ENCODE results near the gene SSUH2. TPM values are rescaled to one million over a fixed set of nuclear protein-coding genes. Genes with fewer than 3 reads are reported as not detected.
A peak's percentile ranks its signal among the peaks of the same experiment; 100 is the strongest.

The SSUH2 gene
- total and polyA plus RNA-seq, 4 donors, result 0.17 to 2.1 (median 0.24) TPM

DNA sequence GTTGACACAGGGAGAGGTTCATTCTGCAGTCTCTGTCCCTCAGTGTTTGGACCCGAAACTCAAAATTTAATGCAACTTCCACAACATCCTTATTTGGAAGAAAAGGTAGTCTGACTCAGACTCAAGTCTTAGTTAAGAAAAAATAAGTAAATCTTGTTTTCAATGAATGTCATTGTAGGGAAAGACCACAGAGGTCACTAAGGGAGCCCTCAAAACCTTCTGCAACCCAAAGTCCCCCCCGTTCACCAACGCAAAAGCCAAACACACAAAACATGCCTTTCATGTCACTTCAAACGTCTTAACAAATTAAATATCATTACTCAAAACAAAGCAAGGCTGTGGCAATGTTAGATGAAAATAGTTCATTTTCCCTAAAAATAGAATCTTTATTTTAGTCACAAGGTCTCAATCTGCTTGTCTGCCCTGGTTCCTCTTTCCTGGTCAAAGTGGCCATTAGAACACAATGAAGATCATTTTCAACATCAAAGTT lies 20.9 kb upstream of the SSUH2 start:
- H3K4me3 ChIP-seq (ENCODE audit: low read depth in 1 of 3, low read length in 3 of 3), result no peak overlapping the region
- no peak overlapping the region for H3K9ac ChIP-seq (ENCODE audit: low read depth in 1 of 2, low read length in 2 of 2)
- no peak for DNase-seq (ENCODE audit: low spot score)
- no peak overlapping the region for H3K27ac ChIP-seq (ENCODE audit: low read depth in 1 of 2, low read length in 2 of 2)
- no peaks in the 10 kb centered on the region for H3K36me3 ChIP-seq (ENCODE audit: control insufficient read depth in 4 of 4, insufficient read depth in 3 of 4, low read depth in 1 of 4, low read length in 3 of 4)
- peaks cover 0 to 3% (median 0%) of the 10 kb centered on the region in 4 donors for H3K27me3 ChIP-seq (ENCODE audit: control insufficient read depth in 4 of 4, insufficient read depth in 4 of 4, low read length in 3 of 4)
- H3K4me1 ChIP-seq (ENCODE audit: control insufficient read depth in 4 of 4, insufficient read depth in 4 of 4, low read length in 3 of 4), result no peaks in the 10 kb centered on the region
- TF ChIP-seq, protein P1, sequence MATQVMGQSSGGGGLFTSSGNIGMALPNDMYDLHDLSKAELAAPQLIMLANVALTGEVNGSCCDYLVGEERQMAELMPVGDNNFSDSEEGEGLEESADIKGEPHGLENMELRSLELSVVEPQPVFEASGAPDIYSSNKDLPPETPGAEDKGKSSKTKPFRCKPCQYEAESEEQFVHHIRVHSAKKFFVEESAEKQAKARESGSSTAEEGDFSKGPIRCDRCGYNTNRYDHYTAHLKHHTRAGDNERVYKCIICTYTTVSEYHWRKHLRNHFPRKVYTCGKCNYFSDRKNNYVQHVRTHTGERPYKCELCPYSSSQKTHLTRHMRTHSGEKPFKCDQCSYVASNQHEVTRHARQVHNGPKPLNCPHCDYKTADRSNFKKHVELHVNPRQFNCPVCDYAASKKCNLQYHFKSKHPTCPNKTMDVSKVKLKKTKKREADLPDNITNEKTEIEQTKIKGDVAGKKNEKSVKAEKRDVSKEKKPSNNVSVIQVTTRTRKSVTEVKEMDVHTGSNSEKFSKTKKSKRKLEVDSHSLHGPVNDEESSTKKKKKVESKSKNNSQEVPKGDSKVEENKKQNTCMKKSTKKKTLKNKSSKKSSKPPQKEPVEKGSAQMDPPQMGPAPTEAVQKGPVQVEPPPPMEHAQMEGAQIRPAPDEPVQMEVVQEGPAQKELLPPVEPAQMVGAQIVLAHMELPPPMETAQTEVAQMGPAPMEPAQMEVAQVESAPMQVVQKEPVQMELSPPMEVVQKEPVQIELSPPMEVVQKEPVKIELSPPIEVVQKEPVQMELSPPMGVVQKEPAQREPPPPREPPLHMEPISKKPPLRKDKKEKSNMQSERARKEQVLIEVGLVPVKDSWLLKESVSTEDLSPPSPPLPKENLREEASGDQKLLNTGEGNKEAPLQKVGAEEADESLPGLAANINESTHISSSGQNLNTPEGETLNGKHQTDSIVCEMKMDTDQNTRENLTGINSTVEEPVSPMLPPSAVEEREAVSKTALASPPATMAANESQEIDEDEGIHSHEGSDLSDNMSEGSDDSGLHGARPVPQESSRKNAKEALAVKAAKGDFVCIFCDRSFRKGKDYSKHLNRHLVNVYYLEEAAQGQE (IDR thresholded peaks at IDR 0.05), result no peak
- TF ChIP-seq HNF4G (IDR thresholded peaks at IDR 0.05) (no peak), TAF1 (conservative IDR thresholded peaks at IDR 0.05) (no peak), NR2F2 (IDR thresholded peaks at IDR 0.05) (no peak), YY1 (IDR thresholded peaks at IDR 0.05) (no peak), FOXA2 (IDR thresholded peaks at IDR 0.05) (no peak), JUND (IDR thresholded peaks at IDR 0.05) (no peak), EGR1 (IDR thresholded peaks at IDR 0.05; ENCODE audit: low read depth in 2 of 2) (no peak), SP1 (IDR thresholded peaks at IDR 0.05) (no peak), RXRA (IDR thresholded peaks at IDR 0.05) (no peak), RAD21 (IDR thresholded peaks at IDR 0.05) (no peak)
- TF ChIP-seq, protein P2, sequence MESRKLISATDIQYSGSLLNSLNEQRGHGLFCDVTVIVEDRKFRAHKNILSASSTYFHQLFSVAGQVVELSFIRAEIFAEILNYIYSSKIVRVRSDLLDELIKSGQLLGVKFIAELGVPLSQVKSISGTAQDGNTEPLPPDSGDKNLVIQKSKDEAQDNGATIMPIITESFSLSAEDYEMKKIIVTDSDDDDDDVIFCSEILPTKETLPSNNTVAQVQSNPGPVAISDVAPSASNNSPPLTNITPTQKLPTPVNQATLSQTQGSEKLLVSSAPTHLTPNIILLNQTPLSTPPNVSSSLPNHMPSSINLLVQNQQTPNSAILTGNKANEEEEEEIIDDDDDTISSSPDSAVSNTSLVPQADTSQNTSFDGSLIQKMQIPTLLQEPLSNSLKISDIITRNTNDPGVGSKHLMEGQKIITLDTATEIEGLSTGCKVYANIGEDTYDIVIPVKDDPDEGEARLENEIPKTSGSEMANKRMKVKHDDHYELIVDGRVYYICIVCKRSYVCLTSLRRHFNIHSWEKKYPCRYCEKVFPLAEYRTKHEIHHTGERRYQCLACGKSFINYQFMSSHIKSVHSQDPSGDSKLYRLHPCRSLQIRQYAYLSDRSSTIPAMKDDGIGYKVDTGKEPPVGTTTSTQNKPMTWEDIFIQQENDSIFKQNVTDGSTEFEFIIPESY (IDR thresholded peaks at IDR 0.05), result no peak
- WGBS, result 63% methylated on average over 4 of the region's 4 CpGs
- no peaks in the 10 kb centered on the region for H3K9me3 ChIP-seq (ENCODE audit: control insufficient read depth in 4 of 4, low read length in 3 of 4)

DNA sequence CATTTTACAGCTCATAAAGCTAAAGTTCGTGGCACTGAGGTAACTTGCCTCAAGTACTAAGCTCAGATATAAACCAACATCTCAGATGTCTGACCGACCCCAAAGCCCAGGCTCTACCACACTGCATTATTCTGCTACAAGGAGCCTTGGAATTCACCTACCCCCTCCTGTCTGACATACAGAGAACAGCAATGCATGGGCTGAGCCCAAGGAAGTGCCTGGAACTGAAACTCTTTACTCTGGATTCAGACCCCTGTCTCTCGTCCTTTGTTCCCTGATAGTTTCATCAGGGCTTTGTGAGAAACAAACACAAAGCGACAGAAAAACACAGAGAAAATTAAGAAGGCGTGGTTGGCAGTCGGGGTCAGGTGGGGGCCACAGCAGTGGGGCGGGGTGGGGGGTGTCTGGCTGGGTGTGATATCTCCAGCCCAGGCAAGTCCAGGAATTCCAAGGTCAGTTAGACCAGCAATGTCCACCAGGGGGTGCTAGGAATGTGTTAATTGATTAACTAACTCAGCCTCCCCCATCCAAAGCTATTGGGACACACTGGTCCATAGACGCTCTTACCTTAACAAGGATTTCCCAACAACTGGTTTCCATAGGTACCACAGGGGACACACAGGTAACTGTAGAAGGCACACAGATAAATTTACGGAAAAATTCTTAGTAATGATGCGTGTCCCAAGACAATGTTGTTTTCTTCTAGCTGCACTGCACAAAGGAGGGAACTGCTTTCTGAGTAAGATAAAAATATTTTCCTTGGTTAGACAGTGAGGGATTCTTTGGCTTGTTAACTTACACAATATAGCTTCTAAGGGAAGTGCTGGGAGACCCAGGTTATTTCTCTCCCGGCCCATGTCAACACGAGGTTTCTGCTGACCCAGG lies 18.8 kb upstream of the SSUH2 start:
- 42% methylated on average over 12 of the region's 12 CpGs for WGBS
- H3K9ac ChIP-seq (ENCODE audit: low read depth in 1 of 2, low read length in 2 of 2), result no peak overlapping the region
- H3K27ac ChIP-seq (ENCODE audit: low read depth in 1 of 2, low read length in 2 of 2), result no peak overlapping the region
- no peak for TF ChIP-seq FOXA1 (IDR thresholded peaks at IDR 0.05)
- TF ChIP-seq FOXA2 (IDR thresholded peaks at IDR 0.05), result no peak
- no peak for TF ChIP-seq HNF4G (IDR thresholded peaks at IDR 0.05)
- TF ChIP-seq RXRA (IDR thresholded peaks at IDR 0.05), result no peak
- TF ChIP-seq HNF4A (conservative IDR thresholded peaks at IDR 0.05), result peak in 1 of 2 donors; percentile 24
- TF ChIP-seq YY1 (IDR thresholded peaks at IDR 0.05), result no peak
- no peak for TF ChIP-seq NR2F2 (IDR thresholded peaks at IDR 0.05)
- TF ChIP-seq, protein P3, sequence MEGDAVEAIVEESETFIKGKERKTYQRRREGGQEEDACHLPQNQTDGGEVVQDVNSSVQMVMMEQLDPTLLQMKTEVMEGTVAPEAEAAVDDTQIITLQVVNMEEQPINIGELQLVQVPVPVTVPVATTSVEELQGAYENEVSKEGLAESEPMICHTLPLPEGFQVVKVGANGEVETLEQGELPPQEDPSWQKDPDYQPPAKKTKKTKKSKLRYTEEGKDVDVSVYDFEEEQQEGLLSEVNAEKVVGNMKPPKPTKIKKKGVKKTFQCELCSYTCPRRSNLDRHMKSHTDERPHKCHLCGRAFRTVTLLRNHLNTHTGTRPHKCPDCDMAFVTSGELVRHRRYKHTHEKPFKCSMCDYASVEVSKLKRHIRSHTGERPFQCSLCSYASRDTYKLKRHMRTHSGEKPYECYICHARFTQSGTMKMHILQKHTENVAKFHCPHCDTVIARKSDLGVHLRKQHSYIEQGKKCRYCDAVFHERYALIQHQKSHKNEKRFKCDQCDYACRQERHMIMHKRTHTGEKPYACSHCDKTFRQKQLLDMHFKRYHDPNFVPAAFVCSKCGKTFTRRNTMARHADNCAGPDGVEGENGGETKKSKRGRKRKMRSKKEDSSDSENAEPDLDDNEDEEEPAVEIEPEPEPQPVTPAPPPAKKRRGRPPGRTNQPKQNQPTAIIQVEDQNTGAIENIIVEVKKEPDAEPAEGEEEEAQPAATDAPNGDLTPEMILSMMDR (IDR thresholded peaks at IDR 0.05; ENCODE audit: low read depth, low read length, missing input control), result peak; percentile 60
- no peak for TF ChIP-seq JUND (IDR thresholded peaks at IDR 0.05)
- TF ChIP-seq GABPA (IDR thresholded peaks at IDR 0.05 in 1 of 2, conservative IDR thresholded peaks at IDR 0.05 in 1 of 2), result no peak
- TF ChIP-seq RAD21 (IDR thresholded peaks at IDR 0.05), result peak; percentile 51 to 69
- TF ChIP-seq EGR1 (IDR thresholded peaks at IDR 0.05; ENCODE audit: low read depth in 2 of 2), result no peak
- TF ChIP-seq, protein P4, sequence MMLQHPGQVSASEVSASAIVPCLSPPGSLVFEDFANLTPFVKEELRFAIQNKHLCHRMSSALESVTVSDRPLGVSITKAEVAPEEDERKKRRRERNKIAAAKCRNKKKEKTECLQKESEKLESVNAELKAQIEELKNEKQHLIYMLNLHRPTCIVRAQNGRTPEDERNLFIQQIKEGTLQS (IDR thresholded peaks at IDR 0.05), result no peak
- no peak for TF ChIP-seq SP1 (IDR thresholded peaks at IDR 0.05)
- TF ChIP-seq, protein P5, sequence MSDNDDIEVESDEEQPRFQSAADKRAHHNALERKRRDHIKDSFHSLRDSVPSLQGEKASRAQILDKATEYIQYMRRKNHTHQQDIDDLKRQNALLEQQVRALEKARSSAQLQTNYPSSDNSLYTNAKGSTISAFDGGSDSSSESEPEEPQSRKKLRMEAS (IDR thresholded peaks at IDR 0.05), result no peak
- TF ChIP-seq, protein P2 (IDR thresholded peaks at IDR 0.05), result no peak
- no peak for TF ChIP-seq TAF1 (conservative IDR thresholded peaks at IDR 0.05)

More for the DNA sequence above, 18.8 kb upstream of the SSUH2 start:
- Histone ChIP-seq H3K36me3 (ENCODE audit: control insufficient read depth in 4 of 4, insufficient read depth in 3 of 4, low read depth in 1 of 4, low read length in 3 of 4) (no peaks in the 10 kb centered on the region), H3K4me3 (ENCODE audit: low read depth in 1 of 3, low read length in 3 of 3) (no peak overlapping the region), H3K9me3 (ENCODE audit: control insufficient read depth in 4 of 4, low read length in 3 of 4) (no peaks in the 10 kb centered on the region), H3K4me1 (ENCODE audit: control insufficient read depth in 4 of 4, insufficient read depth in 4 of 4, low read length in 3 of 4) (no peaks in the 10 kb centered on the region), H3K27me3 (ENCODE audit: control insufficient read depth in 4 of 4, insufficient read depth in 4 of 4, low read length in 3 of 4) (peaks cover 0 to 3% (median 0%) of the 10 kb centered on the region in 4 donors)
- peak; percentile 78 for DNase-seq (ENCODE audit: low spot score)
